Effector CD8-positive, alpha-beta T cell (primary cell): Measurements from ENCODE around the gene TDRD12.
"Not testable (repeated sequence)": the region's sequence is repeated elsewhere in the genome, so short reads cannot be mapped to it uniquely, and the experiment has no call there.

Experiments used
- DNase-seq: peaks from one replicate; lab custom pipeline; 2025; lab: John Stamatoyannopoulos, UW

The TDRD12 gene

GRCh38 chr19:32693151-32694108 lies 26.1 kb upstream of the TDRD12 start:
- DNase-seq = peak; percentile 4

GRCh38 chr19:32694316-32694715 lies 25.3 kb upstream of the TDRD12 start:
- DNase-seq = not testable (repeated sequence)

- DNase-seq = not testable (repeated sequence)
These were observed 24.7 kb upstream of the TDRD12 start for GRCh38 chr19:32694851-32695250.

DNA sequence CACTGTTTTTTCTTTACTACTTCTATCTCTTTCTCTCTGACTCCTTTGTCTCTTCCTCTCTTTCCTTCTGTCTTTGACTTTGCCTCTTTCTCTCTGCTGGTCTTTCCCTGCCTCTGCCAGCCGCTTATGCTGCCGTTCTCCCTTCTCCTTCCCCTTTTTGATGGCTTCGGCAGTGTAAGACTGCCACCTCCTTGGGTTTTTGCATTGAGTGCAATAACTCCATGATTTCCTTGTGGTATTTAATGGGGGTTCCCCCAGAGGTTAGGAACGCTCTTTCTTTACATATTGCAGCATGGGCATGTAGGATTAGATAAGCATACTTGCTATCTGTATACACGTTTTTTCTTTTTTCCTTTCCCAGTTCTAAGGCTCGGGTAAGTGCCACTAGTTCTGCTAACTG lies 24.1 kb upstream of the TDRD12 start:
- DNase-seq = not testable (repeated sequence)

GRCh38 chr19:32696771-32697170 lies 22.8 kb upstream of the TDRD12 start:
- DNase-seq = not testable (repeated sequence)

- DNase-seq = not testable (repeated sequence)
These were observed 19.4 kb upstream of the TDRD12 start for GRCh38 chr19:32700129-32700528.

GRCh38 chr19:32702010-32702409 lies 17.6 kb upstream of the TDRD12 start:
- DNase-seq = no peak

DNA sequence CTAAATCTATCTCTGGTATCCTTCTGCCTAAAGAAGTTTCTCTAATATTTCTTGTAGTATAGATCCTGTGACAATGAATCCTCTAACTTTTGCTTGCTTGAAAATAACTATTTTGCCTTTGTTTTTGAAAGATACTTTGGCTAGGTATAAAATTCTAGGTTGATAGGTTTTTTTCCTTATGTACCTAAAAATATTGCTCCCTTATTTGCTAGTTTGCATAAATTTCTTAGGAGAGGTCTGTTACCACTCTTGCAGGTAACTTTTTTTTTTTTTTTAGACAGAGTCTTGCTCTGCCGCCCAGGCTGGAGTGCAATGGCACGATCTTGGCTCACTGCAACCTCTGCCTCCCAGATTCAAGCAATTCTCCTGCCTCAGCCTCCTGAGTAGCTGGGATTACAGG lies 15.6 kb upstream of the TDRD12 start:
- not testable (repeated sequence) for DNase-seq

- no peak for DNase-seq
These were observed 11.1 kb upstream of the TDRD12 start for GRCh38 chr19:32708457-32708856.

DNA sequence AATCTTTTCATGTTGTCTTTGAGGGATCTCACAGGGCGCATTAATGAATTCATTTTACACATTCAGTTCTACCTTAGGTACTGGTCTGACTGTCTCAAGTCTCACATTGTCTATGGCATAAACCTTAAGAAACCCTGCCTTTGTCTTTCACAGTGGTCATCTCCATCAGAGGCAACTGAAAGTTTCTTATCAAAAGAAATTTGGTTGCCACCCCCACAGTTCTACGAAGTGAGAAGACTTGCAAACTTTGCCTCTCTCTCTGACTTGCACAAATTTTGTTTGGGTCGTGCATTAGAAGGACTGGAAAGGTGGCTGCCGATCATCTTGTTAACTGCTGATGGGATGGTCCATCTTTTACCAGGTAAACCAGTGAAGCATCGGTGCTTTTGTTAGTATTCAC lies 10.5 kb upstream of the TDRD12 start:
- DNase-seq = no peak

DNA sequence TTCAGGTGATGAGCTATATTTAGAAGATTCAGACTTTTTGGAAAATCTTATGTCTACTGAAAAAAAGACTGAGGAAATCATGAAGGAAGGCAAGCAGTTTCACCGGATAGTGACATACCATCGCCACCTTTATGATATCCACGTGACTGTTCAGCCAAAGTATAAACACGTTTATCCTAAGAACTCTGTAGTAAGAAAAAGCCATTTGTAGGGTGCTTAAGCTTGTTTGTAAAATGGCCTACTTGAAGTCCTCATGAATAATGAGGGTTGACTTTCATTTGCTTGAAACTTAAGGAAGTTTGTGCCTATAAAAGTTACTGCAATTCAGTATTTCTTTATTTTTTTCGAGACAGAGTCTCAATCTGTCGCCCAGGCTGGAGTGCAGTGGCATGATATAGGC lies 7.8 kb upstream of the TDRD12 start:
- no peak for DNase-seq

DNA sequence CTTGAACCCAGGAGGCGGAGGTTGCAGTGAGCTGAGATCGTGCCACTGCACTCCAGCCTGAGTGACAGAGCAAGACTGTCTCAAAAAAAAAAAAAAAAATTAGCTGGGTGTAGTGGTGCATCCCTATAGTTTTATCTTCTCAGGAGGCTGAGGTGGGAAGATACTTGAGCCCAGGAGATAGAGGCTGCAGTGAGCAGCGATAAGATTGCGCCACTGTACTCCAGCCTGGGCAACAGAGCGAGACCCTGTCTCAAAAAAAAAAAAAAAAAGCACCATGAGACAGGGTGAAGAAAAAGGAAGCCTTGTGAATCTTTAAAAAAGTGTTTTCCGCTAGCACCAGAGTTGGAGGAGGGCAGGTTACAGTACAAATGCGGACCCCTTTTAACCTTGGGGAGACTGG lies 3.4 kb upstream of the TDRD12 start:
- DNase-seq = not testable (repeated sequence)

DNA sequence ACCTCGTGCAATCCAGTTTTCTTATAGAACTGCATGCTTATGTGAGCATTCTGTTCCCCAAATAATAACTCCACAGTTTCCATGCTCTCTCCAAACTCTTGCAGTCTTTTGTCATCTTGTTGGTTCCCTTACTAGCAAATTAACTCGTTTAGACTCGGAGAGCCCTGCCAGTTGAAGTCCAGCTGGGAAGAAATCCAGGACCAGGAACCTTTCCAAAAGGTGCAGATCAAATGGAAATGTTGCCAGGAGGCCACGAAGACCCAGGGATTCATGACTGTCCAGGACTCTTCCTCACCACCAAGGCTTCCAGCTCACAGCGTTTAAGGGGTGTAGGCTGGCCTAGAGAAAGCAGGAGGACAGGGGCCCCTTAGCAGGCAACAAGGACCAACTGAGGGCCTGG lies 2.1 kb upstream of the TDRD12 start:
- DNase-seq = no peak

- DNase-seq = no peak
These were observed 1.3 kb upstream of the TDRD12 start for GRCh38 chr19:32718286-32718685.

GRCh38 chr19:32720216-32720935 lies 809 bp downstream of the TDRD12 start:
- DNase-seq = no peak

DNA sequence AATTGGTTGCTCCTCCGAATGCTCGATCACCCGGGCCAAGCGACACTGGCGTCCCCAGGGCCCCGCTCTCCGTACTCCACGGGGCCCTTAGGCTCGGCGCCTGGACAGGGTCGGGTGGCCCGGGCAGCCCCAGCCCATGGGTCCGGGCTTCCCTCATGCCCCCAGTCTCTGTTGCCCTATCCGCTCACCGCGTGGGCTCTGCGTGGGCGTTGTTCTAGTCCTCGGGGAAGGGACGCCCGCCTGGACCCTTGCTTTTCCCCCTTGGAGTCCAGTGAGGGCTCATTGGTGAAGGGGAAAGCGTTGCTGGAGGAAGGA lies 1.3 kb downstream of the TDRD12 start:
- no peak for DNase-seq

- no peak for DNase-seq
These were observed 16.4 kb downstream of the TDRD12 start for GRCh38 chr19:32735936-32736335.

- no peak for DNase-seq
These were observed 23.5 kb downstream of the TDRD12 start for GRCh38 chr19:32743021-32743420.

DNA sequence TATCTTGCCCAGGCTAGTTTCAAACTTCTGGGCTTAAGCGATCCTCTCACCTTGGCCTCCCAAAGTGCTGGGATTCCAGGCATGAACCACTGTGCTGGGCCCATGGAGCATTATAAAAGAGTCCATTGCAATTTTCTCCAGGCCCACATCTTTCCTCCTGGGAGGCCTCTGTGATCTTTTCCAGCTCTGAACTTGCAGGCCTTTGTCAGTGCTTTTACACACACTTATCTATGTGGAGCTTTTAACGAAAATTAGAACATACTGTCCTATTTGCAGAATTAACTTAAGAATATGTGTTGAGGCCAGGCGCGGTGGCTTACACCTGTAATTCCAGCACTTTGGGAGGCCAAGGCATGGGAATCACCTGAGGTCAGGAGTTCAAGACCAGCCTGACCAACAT lies 23.9 kb downstream of the TDRD12 start:
- DNase-seq = no peak

- no peak for DNase-seq
These were observed 25.2 kb downstream of the TDRD12 start for GRCh38 chr19:32744555-32745325.

DNA sequence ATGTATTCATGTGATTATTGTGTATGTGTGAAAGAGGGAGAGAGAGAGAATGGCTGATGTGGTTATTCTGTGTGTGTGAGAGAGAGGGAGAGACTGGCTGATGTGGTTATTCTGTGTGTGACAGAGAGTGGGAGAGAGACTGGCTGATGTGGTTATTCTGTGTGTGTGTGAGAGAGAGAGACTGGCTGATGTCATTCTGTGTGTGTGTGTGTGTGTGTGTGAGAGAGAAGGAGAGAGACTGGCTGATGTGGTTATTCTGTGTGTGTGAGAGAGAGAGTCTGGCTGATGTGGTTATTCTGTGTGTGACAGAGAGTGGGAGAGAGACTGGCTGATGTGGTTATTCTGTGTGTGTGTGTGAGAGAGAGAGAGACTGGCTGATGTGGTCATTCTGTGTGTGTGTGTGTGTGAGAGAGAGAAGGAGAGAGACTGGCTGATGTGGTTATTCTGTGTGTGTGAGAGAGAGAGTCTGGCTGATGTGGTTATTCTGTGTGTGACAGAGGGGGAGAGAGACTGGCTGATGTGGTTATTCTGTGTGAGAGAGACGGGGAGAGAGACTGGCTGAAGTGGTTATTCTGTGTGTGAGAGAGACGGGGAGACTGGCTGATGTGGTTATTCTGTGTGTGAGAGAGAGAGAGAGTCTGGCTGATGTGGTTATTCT lies 26.2 kb downstream of the TDRD12 start:
- DNase-seq = peak; percentile 49
